Pancreas (tissue), 10 donors: Measurements from ENCODE around the gene UBE2S. TPM values are rescaled to one million over a fixed set of nuclear protein-coding genes. Genes with fewer than 3 reads are reported as not detected.

Experiments
- ATAC-seq, 4 donors: fragments of 200-7000 bp; cut with Tn5 transposase; one replicate each; pipeline versions ENCODE4 v1.8.0 to v1.9.1; 2020; ENCODE audit warnings: mild to moderate bottlenecking in 4 of 4, moderate library complexity in 4 of 4
- DNase-seq, 6 donors: peaks; one replicate each; pipeline ENCODE4 v3.0.0-alpha.2; 2020
- FAIRE-seq: peaks from 2 replicates; lab custom pipeline; 2012; peaks lifted over from hg19 to GRCh38; lab: Jason Lieb, UNC
- H3K27ac ChIP-seq, 4 donors: fragments of 200-600 bp; sonication (generic); 1 replicate in 3 of 4; 2 replicates in 1 of 4; pipeline versions ENCODE4 v1.5.0 to v1.8.0; 2020
- H3K27me3 ChIP-seq, 4 donors: fragments of 200-600 bp; one replicate each; pipeline ENCODE4 v1.8.0; 2021
- H3K36me3 ChIP-seq, 3 donors: fragments of 200-600 bp; sonication (generic) in 1 of 3; one replicate each; pipeline versions ENCODE4 v1.5.0 to v1.8.0; 2020 to 2021
- H3K4me1 ChIP-seq, 3 donors: fragments of 200-600 bp; one replicate each; pipeline ENCODE4 v1.8.0; 2021
- H3K4me3 ChIP-seq, 4 donors: fragments of 200-600 bp; sonication (generic) in 2 of 4; one replicate each; pipeline versions ENCODE4 v1.5.0 to v1.8.0; 2020 to 2021
- H3K9me3 ChIP-seq, 4 donors: fragments of 200-600 bp; one replicate each; pipeline ENCODE4 v1.8.0; 2021
- CTCF ChIP-seq, 4 donors: fragments of 200-600 bp; sonication (generic) in 3 of 4; IDR thresholded peaks; one replicate each; pipeline versions ENCODE4 v1.5.0 to v1.8.0; 2021; ENCODE audit warnings: antibody characterized with exemption in 4 of 4
- WGBS, 2 donors: extraction: QIAGEN DNeasy Blood & Tissue Kit; methylation state at CpG; one replicate each; pipeline ENCODE4 v1.1.7; 2013; 5-methylcytosine and 5-hydroxymethylcytosine counted together
- intact Hi-C, 3 donors: fragments of 100-400 bp; cut with DNase I; formaldehyde crosslinking; loops; one replicate each; pipeline versions ENCODE4 v1.11.1 to v1.14.2; 2022
- polyA plus RNA-seq, 2 donors: library from polyadenylated mRNA; stranded (reverse); fragments of 200-250 nt; gene quantifications; one replicate each; pipeline ENCODE4 v1.2.3, GENCODE V29; 2013
- total RNA-seq, 6 donors: library from RNA; stranded (reverse); fragmentation: NEBNext Ultra II Directional in 4 of 6; extraction: Animal tissue kit (Norgen Biotek cat#: 25700) in 4 of 6; gene quantifications; one replicate each; pipeline versions ENCODE4 v1.2.1 to v1.2.4, GENCODE V29; 2021 to 2023
- donor health status: healthy with polysubstance abuse.
- donor health status: DM: no; HTN: no; CAD: no; lungs with moderate emphysema.
- donor health status: DM: no; HTN: no; CAD: no.
- donor health status: control.
- donor health status: control.
- donor health status: Bipolar disorder and iron deficiency.
- donor health status: DM: yes; HTN: yes; CAD: no.
- donor health status: DM: no; HTN: no; CAD: no.
- donor health status: DM: no; HTN: no; CAD: no.
- donor health status: DM: yes; HTN: yes; CAD: no.

The UBE2S gene
- total and polyA plus RNA-seq, 8 donors, result 2.0 to 7.3 (median 4.4) TPM

DNA sequence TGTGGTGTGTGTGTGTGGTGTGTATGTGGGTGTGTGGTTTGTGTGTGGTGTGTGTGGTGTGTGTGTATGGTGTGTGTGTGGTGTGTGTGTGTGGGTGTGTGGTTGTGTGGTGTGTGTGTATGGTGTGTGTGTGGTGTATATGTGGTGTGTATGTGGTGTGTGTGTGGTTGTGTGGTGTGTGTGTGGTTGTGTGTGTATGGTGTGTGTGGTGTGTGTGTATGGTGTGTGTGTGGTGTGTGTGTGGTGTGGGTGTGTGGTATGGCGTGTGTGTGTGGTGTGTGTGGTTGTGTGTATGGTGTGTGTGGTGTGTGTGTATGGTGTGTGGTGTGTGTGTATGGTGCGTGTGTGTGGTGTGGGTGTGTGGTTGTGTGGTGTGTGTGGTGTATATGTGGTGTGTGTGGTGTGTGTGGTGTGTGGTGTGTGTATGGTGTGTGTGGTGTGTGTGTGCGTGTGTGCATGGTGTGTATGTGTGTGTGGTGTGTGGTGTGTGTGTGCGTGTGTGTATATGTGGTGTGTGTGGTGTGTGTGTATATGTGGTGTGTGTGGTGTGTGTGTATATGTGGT lies 26.9 kb upstream of the UBE2S start:
- intact Hi-C loops, result no loop called here
- no peak for TF ChIP-seq CTCF (IDR thresholded peaks at IDR 0.05)
- DNase-seq, result no peak
- FAIRE-seq, result no peak
- H3K36me3 ChIP-seq, result no peaks in the 10 kb centered on the region
- WGBS, 2 donors, result 69 to 94% methylated on average over 4 of the region's 4 CpGs
- ATAC-seq, result no peak
- no peaks in the 10 kb centered on the region for H3K9me3 ChIP-seq
- peaks cover 0 to 8% (median 2%) of the 10 kb centered on the region in 4 donors for H3K27me3 ChIP-seq
- H3K4me1 ChIP-seq, result no peaks in the 10 kb centered on the region
- H3K27ac ChIP-seq, result no peak overlapping the region
- H3K4me3 ChIP-seq, result no peak overlapping the region

- TF ChIP-seq CTCF (IDR thresholded peaks at IDR 0.05), result no peak
- WGBS, 2 donors, result 1 to 5% methylated on average over 19 to 48 of the region's 48 CpGs
- DNase-seq (peak in 1 of 6 donors; percentile 71), ATAC-seq (no peak), FAIRE-seq (no peak)
- no peaks in the 10 kb centered on the region for H3K4me1 ChIP-seq
- no peaks in the 10 kb centered on the region for H3K9me3 ChIP-seq
- intact Hi-C loops, result no loop called here
- no peaks in the 10 kb centered on the region for H3K36me3 ChIP-seq
- H3K4me3 ChIP-seq, result no peak overlapping the region
- H3K27ac ChIP-seq, result no peak overlapping the region
- H3K27me3 ChIP-seq, result peaks cover 0 to 8% (median 2%) of the 10 kb centered on the region in 4 donors
These were observed 25.7 kb upstream of the UBE2S start for GRCh38 chr19:55433292-55433691.

GRCh38 chr19:55432241-55432959 lies 24.8 kb upstream of the UBE2S start:
- Histone ChIP-seq H3K9me3 (no peaks in the 10 kb centered on the region), H3K4me3 (no peak overlapping the region), H3K27me3 (peaks cover 0 to 8% (median 2%) of the 10 kb centered on the region in 4 donors), H3K36me3 (no peaks in the 10 kb centered on the region), H3K27ac (no peak overlapping the region), H3K4me1 (no peaks in the 10 kb centered on the region)
- no peak for ATAC-seq
- TF ChIP-seq CTCF (IDR thresholded peaks at IDR 0.05), result no peak
- intact Hi-C loops, result no loop called here
- WGBS, 2 donors, result 76 to 77% methylated on average over 14 of the region's 14 CpGs
- no peak for FAIRE-seq
- DNase-seq, result no peak

DNA sequence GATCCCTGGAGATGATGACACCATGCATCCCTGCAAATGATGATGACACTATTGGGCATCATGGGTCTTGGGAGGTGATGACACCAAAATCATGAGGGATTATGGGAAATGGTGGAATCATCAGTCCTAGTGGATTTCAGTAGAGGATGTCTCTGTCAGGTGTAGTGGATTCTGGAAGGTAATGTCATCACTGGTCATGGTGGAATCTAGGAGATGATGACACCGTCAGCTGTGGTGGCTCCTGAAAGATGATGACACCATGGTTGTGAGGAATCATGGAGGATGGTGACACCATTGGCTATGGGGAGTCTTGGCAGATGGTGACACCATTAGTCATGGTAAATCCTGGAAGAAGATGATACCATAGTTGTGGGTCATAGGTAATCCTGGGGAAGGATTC lies 23.6 kb upstream of the UBE2S start:
- WGBS, 2 donors, result 81 to 100% methylated on average over 1 of the region's 1 CpG
- FAIRE-seq (no peak), ATAC-seq (no peak), DNase-seq (no peak)
- H3K27me3 ChIP-seq, result peaks cover 0 to 8% (median 2%) of the 10 kb centered on the region in 4 donors
- no peaks in the 10 kb centered on the region for H3K4me1 ChIP-seq
- no peak overlapping the region for H3K4me3 ChIP-seq
- no peak for TF ChIP-seq CTCF (IDR thresholded peaks at IDR 0.05)
- intact Hi-C loops, result no loop called here
- no peak overlapping the region for H3K27ac ChIP-seq
- H3K9me3 ChIP-seq, result no peaks in the 10 kb centered on the region
- H3K36me3 ChIP-seq, result no peaks in the 10 kb centered on the region

DNA sequence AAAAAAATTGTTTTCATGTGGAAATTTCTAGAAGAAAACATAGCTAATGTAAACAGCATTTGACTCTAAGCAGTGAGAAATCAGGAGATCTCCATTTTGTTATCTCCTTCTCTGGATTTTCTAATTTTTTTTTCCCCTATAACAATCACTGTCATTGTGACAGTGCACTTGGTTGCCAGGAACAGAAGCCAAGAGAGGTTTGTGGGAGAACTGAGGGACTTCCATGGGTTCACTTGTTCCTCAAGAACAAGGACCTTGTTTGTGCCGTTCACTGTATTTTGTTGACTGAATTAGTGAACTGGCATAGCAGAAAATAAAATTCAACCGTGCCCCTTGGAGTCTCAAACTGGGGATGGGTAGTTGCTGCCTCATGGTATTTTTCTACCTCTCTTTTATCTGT lies 18.5 kb upstream of the UBE2S start:
- Histone ChIP-seq H3K27ac (no peak overlapping the region), H3K4me1 (no peaks in the 10 kb centered on the region), H3K36me3 (no peaks in the 10 kb centered on the region), H3K27me3 (no peaks in the 10 kb centered on the region), H3K9me3 (no peaks in the 10 kb centered on the region), H3K4me3 (no peak overlapping the region)
- FAIRE-seq (no peak), ATAC-seq (no peak), DNase-seq (no peak)
- intact Hi-C loops, result no loop called here
- TF ChIP-seq CTCF (IDR thresholded peaks at IDR 0.05), result no peak
- WGBS, 2 donors, result 27 to 42% methylated on average over 2 of the region's 2 CpGs
